Endothelial cell of umbilical vein (primary cell): ENCODE data around the gene TRANK1. TPM values are rescaled to one million over a fixed set of nuclear protein-coding genes. Genes with fewer than 3 reads are reported as not detected.

Experiments used
- BruUV-seq: library from RNA; stranded (reverse); fragments of 400-500 nt; replicated peaks from 2 replicates; lab custom pipeline; 2021; lab: Mats Ljungman, UMichigan
- CTCF ChIA-PET: fragments of 300-600, 350-600 bp; sonication (Branson Sonifier 250); formaldehyde crosslinking; loops from one replicate; lab custom pipeline; 2021; ENCODE audit warnings: antibody characterized with exemption, inconsistent platforms; lab: Charles Lee
- POLR2A ChIA-PET: fragments of 300-600, 350-600 bp; sonication (Branson Sonifier 250); formaldehyde crosslinking; loops from one replicate; lab custom pipeline; 2021; ENCODE audit warnings: antibody characterized with exemption, inconsistent platforms; lab: Charles Lee
- DNase-seq: peaks from one replicate; pipeline ENCODE4 v3.0.0-alpha.2; 2011; ENCODE audit warnings: low read depth, low spot score
- FAIRE-seq: peaks from 2 replicates; lab custom pipeline; 2011; peaks lifted over from hg19 to GRCh38; lab: Jason Lieb, UNC
- H2AFZ ChIP-seq: 2 replicates; pipeline ENCODE4 v1.6.0; 2012; ENCODE audit warnings: low read depth, low read length, control low read depth, inconsistent platforms
- H3K27ac ChIP-seq: 2 replicates; pipeline ENCODE4 v1.5.1; 2011; ENCODE audit warnings: low read depth, mild to moderate bottlenecking, control low read depth, low read length, moderate library complexity; ENCODE audit not compliant: insufficient read depth
- H3K27me3 ChIP-seq, 2 experiments: 2 replicates each; pipeline versions ENCODE4 v1.6.0 to v1.6.1; 2011; ENCODE audit warnings: low read length in 2 of 2, mixed read lengths in 1 of 2; ENCODE audit not compliant: control insufficient read depth in 2 of 2, insufficient read depth in 2 of 2
- H3K36me3 ChIP-seq, 2 experiments: 2 replicates in 1 of 2; 3 replicates in 1 of 2; pipeline ENCODE4 v1.5.1; 2011; ENCODE audit warnings: low read length in 2 of 2, mild to moderate bottlenecking in 1 of 2, moderate library complexity in 1 of 2; ENCODE audit not compliant: control insufficient read depth in 2 of 2, insufficient read depth in 2 of 2; ENCODE audit errors: extremely low read depth in 1 of 2
- H3K4me1 ChIP-seq: 3 replicates; pipeline ENCODE4 v1.5.1; 2011; ENCODE audit warnings: mild to moderate bottlenecking, low read length; ENCODE audit not compliant: control insufficient read depth, insufficient read depth; ENCODE audit errors: extremely low read depth
- H3K4me2 ChIP-seq: 2 replicates; pipeline ENCODE4 v1.6.1; 2011; ENCODE audit warnings: low read length, control low read depth, mixed read lengths; ENCODE audit not compliant: insufficient read depth
- H3K4me3 ChIP-seq, 3 experiments: fragments of 200-600 bp in 1 of 3; sonication (generic), shearing (Covaris generic) in 1 of 3; replicated peaks in 1 of 3; 2 replicates each; pipeline ENCODE4 v1.5.1; 2011 to 2016; ENCODE audit warnings: control low read depth in 3 of 3, low read length in 3 of 3, mild to moderate bottlenecking in 2 of 3, inconsistent platforms in 1 of 3, low read depth in 1 of 3, moderate library complexity in 1 of 3; ENCODE audit not compliant: insufficient read depth in 1 of 3
- H3K79me2 ChIP-seq: 2 replicates; pipeline ENCODE4 v1.6.0; 2012; ENCODE audit warnings: low read length, inconsistent platforms; ENCODE audit not compliant: control insufficient read depth, insufficient read depth
- H3K9ac ChIP-seq: replicated peaks from 2 replicates; pipeline ENCODE3; 2011; ENCODE audit warnings: low read length, control low read depth; ENCODE audit not compliant: insufficient read depth; ENCODE audit errors: extremely low read depth
- H3K9me1 ChIP-seq: replicated peaks from 3 replicates; pipeline ENCODE4 v1.6.0; 2011; ENCODE audit warnings: mild to moderate bottlenecking, low read length; ENCODE audit not compliant: control insufficient read depth, insufficient read depth; ENCODE audit errors: extremely low read depth
- H3K9me3 ChIP-seq: replicated peaks from 2 replicates; pipeline ENCODE4 v1.5.1; 2012; ENCODE audit warnings: low read length, inconsistent platforms; ENCODE audit not compliant: control insufficient read depth, insufficient read depth
- H4K20me1 ChIP-seq: replicated peaks from 2 replicates; pipeline ENCODE3; 2011; ENCODE audit warnings: mild to moderate bottlenecking, low read length; ENCODE audit not compliant: control insufficient read depth, insufficient read depth; ENCODE audit errors: extremely low read depth
- CTCF ChIP-seq, 2 donors: IDR thresholded peaks; 1 replicate in 1 of 2; 2 replicates in 1 of 2; pipeline ENCODE4 v1.5.1; 2011; ENCODE audit warnings: low read length in 2 of 2, mild to moderate bottlenecking in 2 of 2, moderate library complexity in 2 of 2, control low read depth in 1 of 2, inconsistent platforms in 1 of 2, low read depth in 1 of 2; ENCODE audit not compliant: insufficient read depth in 1 of 2; ENCODE audit errors: extremely low read depth in 1 of 2
- EZH2 ChIP-seq: IDR thresholded peaks from 2 replicates; pipeline ENCODE4 v1.6.1; 2012; ENCODE audit warnings: borderline replicate concordance, low read depth, mild to moderate bottlenecking, moderate library complexity, low read length, inconsistent platforms; ENCODE audit not compliant: severe bottlenecking
- FOS ChIP-seq: IDR thresholded peaks from 2 replicates; pipeline ENCODE4 v1.6.1; 2011; ENCODE audit warnings: mild to moderate bottlenecking, low read length, moderate library complexity, borderline replicate concordance; ENCODE audit not compliant: insufficient read depth
- GATA2 ChIP-seq: IDR thresholded peaks from 2 replicates; pipeline ENCODE4 v1.7.0; 2011; ENCODE audit warnings: low read depth, mild to moderate bottlenecking, moderate library complexity, mixed read lengths, low read length; ENCODE audit not compliant: insufficient read length, insufficient read depth
- JUN ChIP-seq: IDR thresholded peaks from 2 replicates; pipeline ENCODE4 v1.6.1; 2011; ENCODE audit warnings: borderline replicate concordance, low read depth; ENCODE audit not compliant: insufficient read length, insufficient read depth
- MYC ChIP-seq: IDR thresholded peaks from one replicate; pipeline ENCODE4 v1.6.1; 2011; ENCODE audit warnings: mild to moderate bottlenecking, low read depth, low read length
- POLR2A ChIP-seq: IDR thresholded peaks from 2 replicates; pipeline ENCODE4 v1.6.1; 2012; ENCODE audit warnings: low read depth, mild to moderate bottlenecking, control low read depth, low read length
- POLR2AphosphoS5 ChIP-seq: IDR thresholded peaks from 2 replicates; pipeline ENCODE4 v1.6.1; 2012; ENCODE audit warnings: low read depth, mild to moderate bottlenecking, control low read depth, low read length, moderate library complexity; ENCODE audit not compliant: insufficient read depth
- dilution Hi-C: fragments of 300-500 bp; cut with MboI; formaldehyde crosslinking; loops from one replicate; pipeline ENCODE4 v1.15.0; 2019; ENCODE audit warnings: low sequenced_read_pairs; ENCODE audit not compliant: extremely low pct_ligation_motif_present
- intact Hi-C: fragments of 100-400 bp; cut with micrococcal nuclease; formaldehyde crosslinking; loops from one replicate; pipeline ENCODE4 v1.10.0; 2022
- polyA plus RNA-seq, 4 experiments: library from polyadenylated mRNA; depleted of rRNA in 3 of 4; stranded (reverse) in 3 of 4; unstranded in 1 of 4; fragments of >200 nt; gene quantifications; 2 replicates each; pipeline versions ENCODE4 v1.2.1 to v1.2.3, GENCODE V29; 2011 to 2012; ENCODE audit warnings: missing spikeins in 1 of 4
- total RNA-seq: library from RNA; stranded (reverse); gene quantifications from 2 replicates; pipeline ENCODE4 v1.2.3, GENCODE V29; 2021

Gene TRANK1
- total and polyA plus RNA-seq, 2 donors (not counting 3 experiments of a cell fraction or from before 2014, with no cell fraction given) = 4.6 to 14.4 TPM

- Histone ChIP-seq H3K9me1 (no peaks in the 10 kb centered on the region), H3K27ac (no peak overlapping the region), H3K4me1 (no peaks in the 10 kb centered on the region), H3K9me3 (no peaks in the 10 kb centered on the region), H3K4me2 (no peak overlapping the region), H3K36me3 (no peaks in the 10 kb centered on the region), H3K9ac (no peak overlapping the region), H3K79me2 (no peaks in the 10 kb centered on the region), H3K27me3 (no peaks in the 10 kb centered on the region), H2AFZ (no peak overlapping the region), H3K4me3 (no peak overlapping the region), H4K20me1 (no peaks in the 10 kb centered on the region)
- ChIA-PET CTCF (interaction anchor here (0.9 kb wide), 1 partner anchor 37 kb away, joined by 3 read pairs; no protein-coding TSS in a partner anchor), POLR2A (no interaction called here)
- dilution Hi-C loops (no loop called here), intact Hi-C loops (no loop called here)
- BruUV-seq = no TSS peak
- TF ChIP-seq POLR2AphosphoS5 = no peak
- no peak for TF ChIP-seq FOS
- no peak for TF ChIP-seq POLR2A
- no peak for TF ChIP-seq JUN
- TF ChIP-seq GATA2 = no peak
- no peak for TF ChIP-seq CTCF (IDR thresholded peaks at IDR 0.05; ENCODE audit: extremely low read depth in 1 of 2, insufficient read depth in 1 of 2, low read depth in 1 of 2, low read length in 2 of 2)
- no peak for TF ChIP-seq EZH2
- no peak for TF ChIP-seq MYC
- FAIRE-seq = no peak
- DNase-seq = no peak
These were observed 23.8 kb downstream of the TRANK1 start for GRCh38 chr3:36920884-36921567.
